Lung (tissue), 12 donors: Measurements from ENCODE around the gene SLC25A20. TPM values are rescaled to one million over a fixed set of nuclear protein-coding genes. Genes with fewer than 3 reads are reported as not detected.

Experiments used
- ATAC-seq: fragments of 200-7000 bp; cut with Tn5 transposase; one replicate; pipeline ENCODE4 v1.9.1; 2020; ENCODE audit warnings: moderate number of reproducible peaks; ENCODE audit not compliant: insufficient read depth, low FRiP score
- DNase-seq, 3 donors: peaks; one replicate each; pipeline ENCODE4 v3.0.0-alpha.2; 2013 to 2017
- H3K27ac ChIP-seq, 2 donors: one replicate each; pipeline ENCODE4 v1.5.1; 2013; ENCODE audit warnings: mild to moderate bottlenecking in 2 of 2, moderate library complexity in 2 of 2, control low read depth in 1 of 2, inconsistent platforms in 1 of 2, low read depth in 1 of 2, low read length in 1 of 2
- H3K27me3 ChIP-seq, 3 donors: one replicate each; pipeline ENCODE4 v1.5.1; 2013; ENCODE audit warnings: low read length in 2 of 3; ENCODE audit not compliant: control insufficient read depth in 3 of 3, insufficient read depth in 3 of 3
- H3K36me3 ChIP-seq, 4 donors: one replicate each; pipeline ENCODE4 v1.5.1; 2013; ENCODE audit warnings: low read length in 4 of 4, mild to moderate bottlenecking in 1 of 4, moderate library complexity in 1 of 4; ENCODE audit not compliant: control insufficient read depth in 4 of 4, insufficient read depth in 4 of 4
- H3K4me1 ChIP-seq, 5 donors: one replicate each; pipeline ENCODE4 v1.5.1; 2013; ENCODE audit warnings: low read length in 5 of 5, mild to moderate bottlenecking in 2 of 5, moderate library complexity in 1 of 5; ENCODE audit not compliant: control insufficient read depth in 5 of 5, insufficient read depth in 5 of 5
- H3K4me3 ChIP-seq: one replicate; pipeline ENCODE4 v1.5.1; 2013; ENCODE audit warnings: mild to moderate bottlenecking, control low read depth, moderate library complexity
- H3K9ac ChIP-seq, 2 donors: one replicate each; pipeline ENCODE4 v1.5.1; 2013; ENCODE audit warnings: low read length in 2 of 2, control low read depth in 1 of 2; ENCODE audit not compliant: insufficient read depth in 1 of 2
- H3K9me3 ChIP-seq, 4 donors: one replicate each; pipeline ENCODE4 v1.5.1; 2013; ENCODE audit warnings: low read length in 3 of 4, mild to moderate bottlenecking in 1 of 4, moderate library complexity in 1 of 4; ENCODE audit not compliant: control insufficient read depth in 4 of 4, insufficient read depth in 3 of 4
- CTCF ChIP-seq: IDR thresholded peaks from 2 replicates; pipeline ENCODE4 v1.5.1; 2012; ENCODE audit warnings: mild to moderate bottlenecking; ENCODE audit errors: control extremely low read depth, extremely low read depth
- WGBS, 2 donors: extraction: QIAGEN DNeasy Blood & Tissue Kit; methylation state at CpG; one replicate each; pipeline ENCODE4 v1.1.7; 2013; 5-methylcytosine and 5-hydroxymethylcytosine counted together
- polyA plus RNA-seq, 2 donors: library from polyadenylated mRNA; stranded (reverse); fragments of 200-250 nt; gene quantifications; one replicate each; pipeline ENCODE4 v1.2.1, GENCODE V29; 2013
- total RNA-seq, 2 donors: library from RNA; depleted of rRNA in 1 of 2; stranded (reverse); fragments of >200 nt in 1 of 2; gene quantifications; one replicate each; pipeline ENCODE4 v1.2.1, GENCODE V29; 2014 to 2021
- donor health status: control.
- donor health status: control.
- donor health status: Bipolar disorder and iron deficiency.
- donor health status: healthy.
- donor health status: DM: yes; HTN: yes; CAD: no.

Gene SLC25A20
- total and polyA plus RNA-seq, 4 donors: 8.1 to 19.3 (median 14.6) TPM

- H3K36me3 ChIP-seq: peaks cover 0 to 24% (median 2%) of the 10 kb centered on the region in 4 donors
- no peaks in the 10 kb centered on the region for H3K4me1 ChIP-seq
- no peaks in the 10 kb centered on the region for H3K9me3 ChIP-seq
- no peak overlapping the region for H3K27ac ChIP-seq
- H3K4me3 ChIP-seq: no peak overlapping the region
- no peaks in the 10 kb centered on the region for H3K27me3 ChIP-seq
- ATAC-seq: no peak
- DNase-seq: peak; percentile 22 to 54 (median 33)
- 88 to 90% methylated on average over 9 of the region's 9 CpGs for whole genome bisulfite sequencing, 2 donors
- no peak overlapping the region for H3K9ac ChIP-seq
- no peak for TF ChIP-seq CTCF
Measured at GRCh38 chr3:48855681-48856447, 42.8 kb downstream of the SLC25A20 start.

- Histone ChIP-seq H3K9ac (no peak overlapping the region), H3K36me3 (peaks cover 0 to 7% (median 0%) of the 10 kb centered on the region in 4 donors), H3K4me1 (peaks cover 0 to 4% (median 0%) of the 10 kb centered on the region in 5 donors), H3K9me3 (no peaks in the 10 kb centered on the region), H3K27me3 (no peaks in the 10 kb centered on the region), H3K4me3 (no peak overlapping the region), H3K27ac (no peak overlapping the region)
- no peak for ATAC-seq
- DNase-seq: no peak
- WGBS, 2 donors: 84 to 87% methylated on average over 5 of the region's 5 CpGs
- TF ChIP-seq CTCF: no peak
Measured at GRCh38 chr3:48852151-48852550, 46.5 kb downstream of the SLC25A20 start.

GRCh38 chr3:48851407-48851806, 47.3 kb downstream of the SLC25A20 start:
- DNase-seq (peak; percentile 65 to 70 (median 66)), ATAC-seq (no peak)
- H3K27me3 ChIP-seq: no peaks in the 10 kb centered on the region
- no peak overlapping the region for H3K4me3 ChIP-seq
- H3K9me3 ChIP-seq: no peaks in the 10 kb centered on the region
- 71 to 83% methylated on average over 3 of the region's 3 CpGs for WGBS, 2 donors
- no peak for TF ChIP-seq CTCF
- H3K36me3 ChIP-seq: peaks cover 0 to 3% (median 0%) of the 10 kb centered on the region in 4 donors
- no peak overlapping the region for H3K27ac ChIP-seq
- H3K9ac ChIP-seq: no peak overlapping the region
- H3K4me1 ChIP-seq: peaks cover 0 to 9% (median under 1%) of the 10 kb centered on the region in 5 donors
